PC-9 (cell line): ENCODE measurements around the gene RUNX2. TPM values are rescaled to one million over a fixed set of nuclear protein-coding genes. Genes with fewer than 3 reads are reported as not detected.

Source experiments
- BruUV-seq: library from RNA; stranded (reverse); fragments of 400-500 nt; replicated peaks from 2 replicates; lab custom pipeline; 2021; lab: Mats Ljungman, UMichigan
- CTCF ChIA-PET: fragments of 300-600 bp; sonication (Branson Sonifier 250); formaldehyde crosslinking; loops from one replicate; lab custom pipeline; 2022; ENCODE audit warnings: antibody characterized with exemption; lab: Charles Lee
- POLR2A ChIA-PET: fragments of 300-600 bp; sonication (Branson Sonifier 250); formaldehyde crosslinking; loops from one replicate; lab custom pipeline; 2022; ENCODE audit warnings: antibody characterized with exemption; ENCODE audit not compliant: unreplicated experiment; lab: Charles Lee
- DNase-seq, 2 experiments: peaks; one replicate each; pipeline versions ENCODE4 v3.0.0 to v3.0.0-alpha.2; 2015 to 2022; ENCODE audit warnings: mixed read lengths in 1 of 2
- H2AFZ ChIP-seq: fragments of 200-600 bp; sonication (generic); 2 replicates; pipeline ENCODE4 v1.8.1; 2017; ENCODE audit warnings: antibody characterized with exemption
- H3F3A ChIP-seq: fragments of 200-600 bp; sonication (generic); 2 replicates; pipeline ENCODE4 v1.8.1; 2017; ENCODE audit warnings: antibody characterized with exemption, mild to moderate bottlenecking, low read depth; ENCODE audit not compliant: insufficient read depth
- H3K27ac ChIP-seq: fragments of 200-600 bp; sonication (generic); 2 replicates; pipeline ENCODE4 v1.6.1; 2016; ENCODE audit warnings: mixed run types
- H3K27me3 ChIP-seq: fragments of 200-600 bp; sonication (generic); 2 replicates; pipeline ENCODE4 v1.6.1; 2016; ENCODE audit warnings: low read depth, mixed run types; ENCODE audit not compliant: insufficient read depth
- H3K36me3 ChIP-seq: fragments of 200-600 bp; sonication (generic); 2 replicates; pipeline ENCODE4 v1.6.1; 2016; ENCODE audit warnings: low read depth, mixed run types
- H3K4me1 ChIP-seq: fragments of 200-600 bp; sonication (generic); replicated peaks from 2 replicates; pipeline ENCODE4 v1.6.1; 2016; ENCODE audit warnings: mixed run types; ENCODE audit not compliant: insufficient read depth
- H3K4me2 ChIP-seq: fragments of 200-600 bp; sonication (generic); 2 replicates; pipeline ENCODE4 v1.6.1; 2017; ENCODE audit warnings: mixed run types
- H3K4me3 ChIP-seq: fragments of 200-600 bp; sonication (generic); 2 replicates; pipeline ENCODE4 v1.6.1; 2016; ENCODE audit warnings: mixed run types
- H3K79me2 ChIP-seq: fragments of 200-600 bp; sonication (generic); 2 replicates; pipeline ENCODE4 v1.6.1; 2017; ENCODE audit warnings: low read depth, mixed run types
- H3K9me2 ChIP-seq: fragments of 200-600 bp; sonication (generic); 2 replicates; pipeline ENCODE4 v1.8.1; 2017; ENCODE audit warnings: mild to moderate bottlenecking; ENCODE audit not compliant: insufficient read depth
- H3K9me3 ChIP-seq: fragments of 200-600 bp; sonication (generic); 2 replicates; pipeline ENCODE4 v1.8.1; 2016; ENCODE audit warnings: low read depth; ENCODE audit not compliant: insufficient read depth
- H4K20me1 ChIP-seq: fragments of 200-600 bp; sonication (generic); 2 replicates; pipeline ENCODE4 v1.8.1; 2017; ENCODE audit not compliant: insufficient read depth
- EZH2 ChIP-seq: fragments of 200-600 bp; sonication (generic); IDR thresholded peaks from 2 replicates; pipeline ENCODE4 v1.8.0; 2017; ENCODE audit warnings: antibody characterized with exemption, low read depth
- intact Hi-C: fragments of 100-400 bp; cut with micrococcal nuclease; formaldehyde crosslinking; loops from one replicate; pipeline ENCODE4 v1.10.0; 2022; ENCODE audit not compliant: unreplicated experiment
- total RNA-seq: library from RNA; stranded (reverse); gene quantifications from 2 replicates; pipeline ENCODE4 v1.2.3, GENCODE V29; 2021
- TF ChIP-seq, protein P1 (sequence below): fragments of 200-600 bp; sonication (generic); conservative IDR thresholded peaks from 2 replicates; pipeline ENCODE4 v1.6.1; 2017; ENCODE audit warnings: mixed run types, antibody characterized with exemption, mild to moderate bottlenecking, moderate library complexity

Gene RUNX2
- total RNA-seq, 1 experiment from 2014 or later = 12.5 TPM

DNA sequence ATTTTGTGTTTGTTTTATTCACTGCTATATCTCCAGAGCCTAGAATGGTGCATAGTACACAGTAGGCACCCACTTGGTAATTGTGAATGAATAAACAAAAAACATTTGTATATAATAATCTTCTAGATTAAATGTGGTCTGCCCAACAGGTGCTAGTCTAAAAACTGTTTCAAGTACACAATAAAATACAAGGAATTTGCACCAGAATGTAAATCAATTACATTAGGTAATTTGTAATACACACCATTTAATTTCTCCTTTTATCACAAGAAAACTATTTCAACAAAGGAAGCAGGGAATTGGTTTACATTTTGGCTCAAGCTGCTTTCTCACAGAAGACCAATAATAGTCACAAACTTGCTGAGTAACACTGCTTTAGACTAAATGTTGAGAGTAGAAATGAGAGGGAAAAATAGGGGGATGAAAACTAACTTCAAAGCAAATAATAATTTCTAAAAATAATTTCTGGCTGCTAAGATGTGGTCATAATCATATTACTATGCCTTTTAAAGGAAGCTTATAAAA is 22.1 kb downstream of the RUNX2 start:
- no peak overlapping the region for H2AFZ ChIP-seq
- H3K36me3 ChIP-seq = no peaks in the 10 kb centered on the region
- no peak overlapping the region for H3K27ac ChIP-seq
- H3K4me3 ChIP-seq = no peak overlapping the region
- POLR2A ChIA-PET = interaction anchor here (0.6 kb wide), 1 partner anchor 325 kb away, joined by 8 read pairs; no protein-coding TSS in a partner anchor
- CTCF ChIA-PET = no interaction called here
- no peaks in the 10 kb centered on the region for H3K79me2 ChIP-seq
- H3K9me3 ChIP-seq = no peaks in the 10 kb centered on the region
- no peak for DNase-seq
- intact Hi-C loops = no loop called here
- no peaks in the 10 kb centered on the region for H3K4me1 ChIP-seq
- no TSS peak for BruUV-seq
- no peak overlapping the region for H3K4me2 ChIP-seq
- no peaks in the 10 kb centered on the region; the same call in 1 of the 2 replicates for H3K9me2 ChIP-seq
- no peaks in the 10 kb centered on the region for H3K27me3 ChIP-seq
- TF ChIP-seq, protein P1, sequence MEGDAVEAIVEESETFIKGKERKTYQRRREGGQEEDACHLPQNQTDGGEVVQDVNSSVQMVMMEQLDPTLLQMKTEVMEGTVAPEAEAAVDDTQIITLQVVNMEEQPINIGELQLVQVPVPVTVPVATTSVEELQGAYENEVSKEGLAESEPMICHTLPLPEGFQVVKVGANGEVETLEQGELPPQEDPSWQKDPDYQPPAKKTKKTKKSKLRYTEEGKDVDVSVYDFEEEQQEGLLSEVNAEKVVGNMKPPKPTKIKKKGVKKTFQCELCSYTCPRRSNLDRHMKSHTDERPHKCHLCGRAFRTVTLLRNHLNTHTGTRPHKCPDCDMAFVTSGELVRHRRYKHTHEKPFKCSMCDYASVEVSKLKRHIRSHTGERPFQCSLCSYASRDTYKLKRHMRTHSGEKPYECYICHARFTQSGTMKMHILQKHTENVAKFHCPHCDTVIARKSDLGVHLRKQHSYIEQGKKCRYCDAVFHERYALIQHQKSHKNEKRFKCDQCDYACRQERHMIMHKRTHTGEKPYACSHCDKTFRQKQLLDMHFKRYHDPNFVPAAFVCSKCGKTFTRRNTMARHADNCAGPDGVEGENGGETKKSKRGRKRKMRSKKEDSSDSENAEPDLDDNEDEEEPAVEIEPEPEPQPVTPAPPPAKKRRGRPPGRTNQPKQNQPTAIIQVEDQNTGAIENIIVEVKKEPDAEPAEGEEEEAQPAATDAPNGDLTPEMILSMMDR = no peak
- H4K20me1 ChIP-seq = no peaks in the 10 kb centered on the region; the same call in 1 of the 2 replicates
- H3F3A ChIP-seq = no peaks in the 10 kb centered on the region

DNA sequence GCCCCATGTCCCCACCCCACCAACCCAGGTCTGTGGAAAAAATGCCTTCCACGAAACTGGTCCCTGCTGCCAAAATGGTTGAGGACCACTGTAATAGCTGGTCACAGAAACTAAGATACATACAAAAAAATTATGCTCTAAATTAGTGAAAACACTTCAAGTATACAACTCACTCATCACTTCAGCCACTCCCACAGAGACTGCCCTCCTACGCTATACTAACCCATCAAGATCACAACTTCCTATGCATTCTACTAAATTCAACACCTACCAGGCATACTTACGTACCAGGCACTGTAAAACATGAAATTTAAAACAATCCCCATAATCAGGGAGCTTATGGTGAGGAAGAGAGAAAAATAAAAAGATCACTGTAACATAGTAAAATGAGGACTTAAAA is 22.9 kb downstream of the RUNX2 start:
- Histone ChIP-seq H3F3A (no peaks in the 10 kb centered on the region), H3K9me3 (no peaks in the 10 kb centered on the region), H3K4me1 (no peaks in the 10 kb centered on the region), H2AFZ (no peak overlapping the region), H3K4me3 (no peak overlapping the region), H3K79me2 (no peaks in the 10 kb centered on the region), H3K4me2 (no peak overlapping the region), H3K27ac (no peak overlapping the region), H3K27me3 (no peaks in the 10 kb centered on the region), H4K20me1 (no peaks in the 10 kb centered on the region; the same call in 1 of the 2 replicates), H3K36me3 (no peaks in the 10 kb centered on the region), H3K9me2 (no peaks in the 10 kb centered on the region; the same call in none of the 2 replicates)
- ChIA-PET CTCF (no interaction called here), POLR2A (interaction anchor here (0.6 kb wide), 1 partner anchor 326 kb away, joined by 8 read pairs; no protein-coding TSS in a partner anchor)
- no TSS peak for BruUV-seq
- DNase-seq = no peak
- intact Hi-C loops = no loop called here
- TF ChIP-seq EZH2 = no peak
- TF ChIP-seq, protein P1 = no peak

DNA sequence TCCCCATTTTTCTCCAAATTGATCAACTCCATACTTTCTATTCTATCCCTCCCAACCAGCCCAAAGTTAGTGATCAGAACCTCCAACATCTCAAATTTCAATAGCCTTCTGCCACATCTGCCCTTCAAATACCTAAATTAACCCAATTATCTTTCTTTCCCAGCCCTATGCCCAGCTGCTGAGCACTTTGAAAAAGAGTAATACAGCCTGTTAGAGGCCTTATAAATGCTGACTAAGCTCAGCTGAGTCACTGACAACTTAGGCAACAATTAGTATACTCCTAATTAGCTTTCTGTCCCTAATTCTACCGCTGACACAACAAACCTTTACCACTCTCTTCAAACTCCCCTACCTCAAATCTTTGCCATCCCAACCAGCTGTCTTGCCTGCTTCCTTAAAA is 23.5 kb downstream of the RUNX2 start:
- DNase-seq = no peak
- Histone ChIP-seq H3K27me3 (no peaks in the 10 kb centered on the region), H3K27ac (no peak overlapping the region), H3K36me3 (no peaks in the 10 kb centered on the region), H2AFZ (no peak overlapping the region), H4K20me1 (no peaks in the 10 kb centered on the region; the same call in 1 of the 2 replicates), H3F3A (no peaks in the 10 kb centered on the region), H3K4me3 (no peak overlapping the region), H3K79me2 (no peaks in the 10 kb centered on the region), H3K9me3 (no peaks in the 10 kb centered on the region), H3K4me1 (no peaks in the 10 kb centered on the region), H3K4me2 (no peak overlapping the region), H3K9me2 (no peaks in the 10 kb centered on the region; the same call in none of the 2 replicates)
- ChIA-PET POLR2A (no interaction called here), CTCF (no interaction called here)
- BruUV-seq = no TSS peak
- intact Hi-C loops = no loop called here
- TF ChIP-seq, protein P1 = no peak
- TF ChIP-seq EZH2 = no peak
